GM12872 (cell line): ENCODE data around the gene GRM5.
A peak's percentile ranks its signal among the peaks of the same experiment; 100 is the strongest.

ENCODE experiments used
- TF ChIP-seq, protein P1 (sequence below): IDR thresholded peaks from 3 replicates; pipeline ENCODE4 v1.5.1; 2011; ENCODE audit warnings: low read depth, mild to moderate bottlenecking, low read length, moderate library complexity; ENCODE audit not compliant: insufficient read depth

Gene GRM5

GRCh38 chr11:88511006-88511405, 554.8 kb downstream of the GRM5 start:
- TF ChIP-seq, protein P1, sequence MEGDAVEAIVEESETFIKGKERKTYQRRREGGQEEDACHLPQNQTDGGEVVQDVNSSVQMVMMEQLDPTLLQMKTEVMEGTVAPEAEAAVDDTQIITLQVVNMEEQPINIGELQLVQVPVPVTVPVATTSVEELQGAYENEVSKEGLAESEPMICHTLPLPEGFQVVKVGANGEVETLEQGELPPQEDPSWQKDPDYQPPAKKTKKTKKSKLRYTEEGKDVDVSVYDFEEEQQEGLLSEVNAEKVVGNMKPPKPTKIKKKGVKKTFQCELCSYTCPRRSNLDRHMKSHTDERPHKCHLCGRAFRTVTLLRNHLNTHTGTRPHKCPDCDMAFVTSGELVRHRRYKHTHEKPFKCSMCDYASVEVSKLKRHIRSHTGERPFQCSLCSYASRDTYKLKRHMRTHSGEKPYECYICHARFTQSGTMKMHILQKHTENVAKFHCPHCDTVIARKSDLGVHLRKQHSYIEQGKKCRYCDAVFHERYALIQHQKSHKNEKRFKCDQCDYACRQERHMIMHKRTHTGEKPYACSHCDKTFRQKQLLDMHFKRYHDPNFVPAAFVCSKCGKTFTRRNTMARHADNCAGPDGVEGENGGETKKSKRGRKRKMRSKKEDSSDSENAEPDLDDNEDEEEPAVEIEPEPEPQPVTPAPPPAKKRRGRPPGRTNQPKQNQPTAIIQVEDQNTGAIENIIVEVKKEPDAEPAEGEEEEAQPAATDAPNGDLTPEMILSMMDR, result no peak

DNA sequence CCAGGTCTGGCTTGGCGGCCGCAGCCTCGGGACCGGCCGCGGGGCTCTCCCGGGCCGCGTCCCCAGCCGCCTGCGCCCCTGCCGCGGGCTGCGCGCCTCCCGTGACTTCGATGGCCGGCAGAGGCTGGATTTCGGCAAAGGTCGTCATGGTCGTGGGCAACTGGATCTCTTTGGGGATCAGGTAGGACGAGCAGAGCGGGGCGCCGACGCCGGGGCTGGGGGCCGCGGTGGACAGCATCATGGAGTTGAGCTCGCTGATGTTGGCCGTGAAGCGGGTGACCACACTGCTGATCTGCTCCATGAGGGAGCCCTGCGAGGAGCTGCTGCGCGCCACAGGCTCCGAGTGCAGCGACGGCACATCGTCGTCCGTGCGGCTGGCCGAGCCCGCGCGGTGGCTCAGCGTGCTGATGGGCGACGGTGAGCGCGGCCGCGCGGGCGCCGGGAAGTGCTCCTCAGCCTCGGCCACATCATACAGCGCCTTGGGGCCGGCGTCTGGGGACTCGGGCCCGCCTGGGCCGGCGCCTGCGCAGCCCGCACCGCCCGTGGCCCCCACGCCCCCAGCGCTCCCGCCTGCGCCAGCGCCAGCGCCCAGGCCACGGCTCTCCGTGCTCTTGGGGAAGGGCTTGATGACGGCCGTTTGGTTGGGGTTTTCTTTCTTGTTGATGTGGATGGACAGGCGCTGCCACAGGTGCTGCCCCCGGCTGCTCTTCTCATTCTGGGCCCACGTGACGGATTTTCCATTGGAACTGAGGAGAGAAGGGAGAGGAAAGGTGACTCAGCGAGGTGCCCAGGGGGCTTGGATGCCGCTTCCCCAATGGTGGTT, 556.8 kb downstream of the GRM5 start:
- TF ChIP-seq, protein P1, result no peak

DNA sequence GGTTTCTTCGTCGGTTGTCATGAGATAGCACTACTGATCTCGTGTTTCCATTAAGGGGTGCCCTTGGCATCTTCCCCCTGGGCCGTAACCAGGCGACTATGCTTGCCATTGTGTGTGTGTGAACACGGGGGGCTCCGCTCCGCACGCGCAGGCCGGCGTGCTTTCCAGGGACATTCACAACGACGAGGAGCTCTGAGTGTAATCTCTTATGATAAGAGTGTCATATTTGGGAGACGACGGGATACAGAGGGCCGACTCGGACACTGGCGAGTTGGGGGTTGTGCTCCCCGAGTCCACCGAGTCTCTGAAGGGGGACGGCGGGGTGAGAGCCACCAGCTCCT, 557.4 kb downstream of the GRM5 start:
- TF ChIP-seq, protein P1, result no peak

- TF ChIP-seq, protein P1, result no peak
Measured at GRCh38 chr11:88507771-88508417, 557.9 kb downstream of the GRM5 start.

DNA sequence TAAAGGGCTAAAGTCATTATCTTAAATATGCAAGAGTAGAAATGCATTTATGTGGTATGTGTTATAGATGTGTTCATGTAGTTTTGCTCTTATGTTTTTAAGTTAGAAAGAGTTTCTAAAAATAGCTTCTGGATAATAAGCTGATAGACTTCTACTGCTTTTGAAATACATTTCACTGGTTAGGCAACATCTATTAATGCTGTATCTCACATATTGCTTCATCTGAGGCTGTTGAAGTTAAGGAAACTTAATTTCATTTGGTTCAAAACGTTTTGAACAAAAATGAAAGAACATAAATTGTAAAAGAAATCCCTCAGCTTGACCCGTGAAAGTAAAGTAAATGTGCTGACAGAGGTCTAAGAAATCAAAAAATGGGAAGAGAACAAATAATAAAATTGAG, 564.2 kb downstream of the GRM5 start:
- TF ChIP-seq, protein P1, result no peak

DNA sequence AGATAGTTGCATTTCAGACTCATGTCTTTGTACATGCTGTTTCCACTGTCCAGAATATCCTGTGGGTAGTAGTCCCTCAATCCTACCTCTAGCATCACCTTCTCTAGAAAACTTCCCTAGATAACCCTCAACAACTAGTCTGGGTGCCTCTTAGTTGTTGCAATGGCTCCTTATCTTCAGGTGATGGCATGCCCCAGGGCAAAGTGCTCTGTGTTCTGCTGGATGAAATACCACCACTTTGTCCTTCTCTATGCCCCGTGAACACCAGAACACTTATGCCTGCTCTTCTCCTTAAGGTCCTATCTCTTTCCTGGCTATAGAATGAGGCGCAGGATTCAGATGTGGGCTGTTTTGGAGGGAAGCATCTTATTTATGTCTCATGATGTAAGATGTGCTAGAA, 569.9 kb downstream of the GRM5 start:
- TF ChIP-seq, protein P1, result no peak

- TF ChIP-seq, protein P1, result 0 out of 3 replicates have a peak, but pooled peaks have one; percentile 11
Measured at GRCh38 chr11:88494848-88495247, 570.9 kb downstream of the GRM5 start.
